GM21786 (cell line): Measurements from ENCODE around the gene ITGA2B.
"Not testable (repeated sequence)": the region's sequence is repeated elsewhere in the genome, so short reads cannot be mapped to it uniquely, and the experiment has no call there.

Experiments
- ATAC-seq: cut with Tn5 transposase; IDR thresholded peaks from one replicate; pipeline ENCODE4 v1.9.1; 2021; ENCODE audit not compliant: unreplicated experiment

Gene ITGA2B

GRCh38 chr17:44369414-44370023 is 19.9 kb downstream of the ITGA2B start:
- ATAC-seq = not testable (repeated sequence)

- not testable (repeated sequence) for ATAC-seq
Measured at GRCh38 chr17:44368391-44369243, 20.8 kb downstream of the ITGA2B start.

- no peak for ATAC-seq
Measured at GRCh38 chr17:44367231-44367979, 22.0 kb downstream of the ITGA2B start.

GRCh38 chr17:44365051-44365450 is 24.4 kb downstream of the ITGA2B start:
- ATAC-seq = not testable (repeated sequence)

GRCh38 chr17:44363613-44364159 is 25.8 kb downstream of the ITGA2B start, which contains the start of gene FAM171A2:
FAM171A2 (minus strand) TSS chr17:44363853; CDS start chr17:44363714, 139 bp downstream.
- ATAC-seq = no peak

GRCh38 chr17:44362949-44363612 is 26.4 kb downstream of the ITGA2B start:
- no peak for ATAC-seq

- ATAC-seq = no peak
Measured at GRCh38 chr17:44362459-44362948, 26.9 kb downstream of the ITGA2B start.

GRCh38 chr17:44361292-44362260 is 27.9 kb downstream of the ITGA2B start:
- no peak for ATAC-seq

- no peak for ATAC-seq
Measured at GRCh38 chr17:44360826-44361225, 28.6 kb downstream of the ITGA2B start.

GRCh38 chr17:44360144-44360533 is 29.3 kb downstream of the ITGA2B start:
- no peak for ATAC-seq

GRCh38 chr17:44359458-44360143 is 29.8 kb downstream of the ITGA2B start:
- no peak for ATAC-seq

GRCh38 chr17:44359006-44359405 is 30.4 kb downstream of the ITGA2B start:
- no peak for ATAC-seq

- ATAC-seq = no peak
Measured at GRCh38 chr17:44358066-44358465, 31.4 kb downstream of the ITGA2B start.

- no peak for ATAC-seq
Measured at GRCh38 chr17:44356241-44356640, 33.2 kb downstream of the ITGA2B start.

- ATAC-seq = no peak
Measured at GRCh38 chr17:44355642-44356099, 33.8 kb downstream of the ITGA2B start.

- no peak for ATAC-seq
Measured at GRCh38 chr17:44354582-44355561, 34.6 kb downstream of the ITGA2B start.

- ATAC-seq = no peak
Measured at GRCh38 chr17:44353672-44354331, 35.6 kb downstream of the ITGA2B start.
